H1 (cell line): ENCODE measurements around the gene SLC2A10. TPM values are rescaled to one million over a fixed set of nuclear protein-coding genes. Genes with fewer than 3 reads are reported as not detected.

Experiments
- EZH2 ChIP-seq: fragments of 200-600 bp; sonication (generic); IDR thresholded peaks from 2 replicates; pipeline ENCODE4 v1.7.1; 2012; ENCODE audit warnings: low read depth, mild to moderate bottlenecking, moderate library complexity, low read length, inconsistent platforms; ENCODE audit not compliant: severe bottlenecking
- RBBP5 ChIP-seq: IDR thresholded peaks from 2 replicates; pipeline ENCODE4 v1.7.1; 2012; ENCODE audit warnings: low read depth, mild to moderate bottlenecking, inconsistent platforms, low read length, moderate library complexity, borderline replicate concordance
- polyA plus RNA-seq, 7 experiments: library from polyadenylated mRNA; depleted of rRNA in 3 of 7; stranded (reverse) in 5 of 7; unstranded in 2 of 7; fragments of >200 nt in 5 of 7; fragments of 200-250 nt in 2 of 7; gene quantifications; 1 replicate in 5 of 7; 2 replicates in 1 of 7; 4 replicates in 1 of 7; pipeline versions ENCODE4 v1.2.1 to v1.2.3, GENCODE V29; 2011 to 2013; ENCODE audit warnings: missing spikeins in 2 of 7, mixed read lengths in 2 of 7
- total RNA-seq: library from RNA; stranded (reverse); fragmentation: NEBNext Ultra II Directional; extraction: Animal tissue kit (Norgen Biotek cat#: 25700); gene quantifications from 2 replicates; pipeline ENCODE4 v1.2.1, GENCODE V29; 2021

Gene SLC2A10
- total and polyA plus RNA-seq, 2 of the 8 experiments (the other 6 are each of a cell fraction or from before 2014, with no cell fraction given), result 9.0 to 9.7 TPM

DNA sequence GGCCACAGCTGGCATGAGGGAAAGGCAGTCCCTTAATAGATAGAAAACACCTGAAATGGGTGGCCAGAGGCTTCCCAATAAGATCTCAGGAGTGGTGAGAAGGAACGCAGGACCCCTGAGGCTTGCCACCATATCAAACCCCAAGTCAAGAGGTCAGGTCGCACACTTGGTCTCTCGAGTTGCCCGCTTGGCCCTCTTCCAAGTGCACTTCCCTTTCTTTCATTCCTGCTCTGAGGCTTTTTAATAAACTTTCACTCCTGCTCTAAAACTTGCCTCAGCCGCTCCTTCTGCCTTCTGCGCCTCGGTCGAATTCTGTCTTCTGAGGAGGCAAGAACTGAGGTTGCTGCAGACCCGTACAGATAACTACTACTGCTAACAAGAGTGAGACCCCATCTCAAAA, 64.2 kb downstream of the SLC2A10 start (continued):
- TF ChIP-seq RBBP5 (no peak), EZH2 (no peak)
